Occipital lobe (tissue), 2 donors: ENCODE data around the gene SLC25A11. TPM values are rescaled to one million over a fixed set of nuclear protein-coding genes. Genes with fewer than 3 reads are reported as not detected.

Source experiments
- DNase-seq: peaks from one replicate; lab custom pipeline; 2025; lab: John Stamatoyannopoulos, UW
- total RNA-seq: library from RNA; depleted of rRNA; stranded (reverse); fragments of >200 nt; gene quantifications from one replicate; pipeline ENCODE4 v1.2.3, GENCODE V29; 2014

The SLC25A11 gene
- total RNA-seq, 1 donor from 2014 or later, result 44.6 TPM

- DNase-seq, result peak; percentile 98
Measured at GRCh38 chr17:4966844-4967538, 27.1 kb upstream of the SLC25A11 start.

GRCh38 chr17:4965311-4965986 is 25.6 kb upstream of the SLC25A11 start:
- no peak for DNase-seq

DNA sequence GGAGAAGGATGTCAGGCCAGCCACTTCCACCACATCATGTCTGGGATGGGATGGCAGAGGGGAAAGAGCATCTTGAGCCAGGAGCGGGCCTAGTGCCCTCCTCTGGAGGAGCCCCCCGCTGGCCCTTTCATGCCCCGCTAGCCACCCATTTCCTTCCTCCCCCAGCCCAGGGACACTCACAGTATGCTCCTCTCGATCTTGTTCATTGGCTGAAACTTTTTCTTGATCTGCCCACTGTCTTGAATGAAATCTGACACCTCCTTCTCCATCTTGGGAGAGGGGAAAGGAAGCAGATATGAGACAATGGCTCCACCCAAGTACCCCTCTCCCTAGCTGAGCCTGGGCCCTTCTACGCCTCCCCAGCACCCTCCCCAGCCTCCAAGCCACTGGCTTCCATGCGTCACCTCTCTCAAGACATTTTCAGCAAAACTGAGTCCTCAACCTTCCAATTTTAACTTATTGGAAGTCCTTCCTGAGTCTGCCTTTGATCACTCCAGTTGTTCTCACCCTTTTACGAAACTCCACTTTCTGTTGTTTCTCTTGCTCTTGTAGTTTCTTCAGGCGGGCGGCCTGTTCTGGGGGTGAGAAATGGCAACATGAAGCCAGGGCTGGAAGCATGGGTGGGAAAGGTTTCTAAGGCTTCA is 20.6 kb upstream of the SLC25A11 start:
- no peak for DNase-seq

DNA sequence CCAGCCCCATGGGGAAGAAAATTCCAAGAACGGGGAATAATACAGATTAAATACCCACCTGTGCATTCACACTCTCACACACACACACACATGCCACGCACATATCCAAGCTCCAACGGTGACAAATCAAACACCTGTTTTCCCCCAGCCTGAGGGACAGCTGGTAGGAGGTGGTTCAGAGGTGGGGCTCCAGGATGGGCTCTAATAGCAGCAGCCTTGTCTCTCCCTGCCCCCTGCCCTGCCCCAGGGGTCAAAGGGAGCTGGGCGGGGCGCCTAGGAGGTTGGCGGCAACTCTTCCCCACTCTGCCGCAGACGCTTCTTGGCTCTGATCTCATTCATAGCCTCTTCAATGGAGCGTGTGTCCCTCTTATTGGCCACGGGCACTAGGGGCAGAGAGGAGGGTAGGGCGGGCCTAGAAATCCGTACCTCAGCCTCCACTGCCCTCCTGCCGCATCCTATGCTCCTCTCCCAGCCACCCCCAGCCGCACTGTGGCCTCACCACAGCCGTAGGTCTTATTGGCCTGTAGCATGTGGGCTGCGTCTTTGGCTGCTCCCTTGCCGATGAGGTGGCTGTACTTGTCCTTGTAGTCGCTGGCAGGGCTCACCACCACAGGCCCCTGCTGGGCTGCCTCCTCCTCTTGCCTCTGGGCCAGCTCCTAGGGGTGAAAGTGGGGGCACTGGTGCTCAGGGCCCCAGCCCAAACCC is 19.6 kb upstream of the SLC25A11 start:
- no peak for DNase-seq

- DNase-seq, result no peak
Measured at GRCh38 chr17:4958102-4958501, 18.3 kb upstream of the SLC25A11 start.

DNA sequence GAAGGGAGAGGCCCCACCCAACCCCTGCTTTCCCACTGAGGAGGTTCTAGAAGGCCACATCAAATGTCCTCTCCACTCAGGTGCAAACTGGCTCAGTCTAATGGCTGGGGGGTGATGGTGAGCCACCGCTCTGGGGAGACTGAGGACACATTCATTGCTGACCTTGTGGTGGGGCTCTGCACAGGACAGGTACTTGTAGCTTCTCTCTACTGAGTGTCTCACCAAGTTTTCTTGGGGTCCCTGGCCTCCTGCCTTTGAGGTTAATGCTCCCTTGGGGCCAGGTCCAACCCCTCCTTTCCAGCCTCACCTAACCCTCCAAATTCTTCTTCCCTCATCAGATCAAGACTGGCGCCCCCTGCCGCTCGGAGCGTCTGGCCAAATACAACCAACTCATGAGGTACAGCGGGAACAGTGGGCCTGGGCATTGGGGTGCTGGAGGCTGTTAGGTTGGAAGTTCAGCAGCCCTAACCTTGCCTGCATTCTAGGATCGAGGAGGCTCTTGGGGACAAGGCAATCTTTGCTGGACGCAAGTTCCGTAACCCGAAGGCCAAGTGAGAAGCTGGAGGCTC is 16.7 kb upstream of the SLC25A11 start:
- DNase-seq, result no peak

DNA sequence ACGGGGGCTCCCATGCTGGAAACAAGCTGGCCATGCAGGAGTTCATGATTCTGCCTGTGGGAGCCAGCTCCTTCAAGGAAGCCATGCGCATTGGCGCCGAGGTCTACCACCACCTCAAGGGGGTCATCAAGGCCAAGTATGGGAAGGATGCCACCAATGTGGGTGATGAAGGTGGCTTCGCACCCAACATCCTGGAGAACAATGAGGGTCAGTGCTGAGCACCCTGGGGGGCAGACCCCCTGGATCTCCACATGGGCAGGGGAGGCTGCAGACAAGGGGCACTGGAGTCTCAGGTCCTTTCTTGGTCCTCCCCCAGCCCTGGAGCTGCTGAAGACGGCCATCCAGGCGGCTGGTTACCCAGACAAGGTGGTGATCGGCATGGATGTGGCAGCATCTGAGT is 15.2 kb upstream of the SLC25A11 start:
- DNase-seq, result no peak

DNA sequence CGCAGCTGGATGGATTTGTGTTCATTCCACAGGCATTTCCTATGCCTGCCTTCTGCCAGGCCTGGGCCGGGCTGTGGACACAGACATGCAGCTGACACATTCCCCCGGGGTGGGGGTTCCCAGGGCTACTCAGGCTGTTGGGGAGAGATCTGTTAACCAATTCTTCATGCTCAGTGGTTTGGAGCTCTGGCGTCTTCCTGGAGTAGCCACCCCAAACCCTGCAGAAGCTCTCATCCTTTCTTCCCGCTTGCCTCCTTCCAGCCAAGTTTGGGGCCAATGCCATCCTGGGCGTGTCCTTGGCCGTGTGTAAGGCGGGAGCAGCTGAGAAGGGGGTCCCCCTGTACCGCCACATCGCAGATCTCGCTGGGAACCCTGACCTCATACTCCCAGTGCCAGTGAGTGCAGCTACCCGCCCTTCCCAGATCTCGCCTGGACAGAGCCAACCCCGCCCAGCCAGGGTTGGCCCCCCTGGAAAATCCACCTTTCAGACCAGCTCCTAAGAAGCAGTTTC is 13.7 kb upstream of the SLC25A11 start:
- DNase-seq, result no peak

- DNase-seq, result no peak
Measured at GRCh38 chr17:4951486-4951885, 11.6 kb upstream of the SLC25A11 start.

- no peak for DNase-seq
Measured at GRCh38 chr17:4950746-4951204, 10.9 kb upstream of the SLC25A11 start, which contains the start of gene ENO3. Gene ENO3 (plus strand): TSS chr17:4951119. CDS start chr17:4951830, 711 bp downstream.

- DNase-seq, result no peak
Measured at GRCh38 chr17:4950075-4950745, 10.4 kb upstream of the SLC25A11 start.

DNA sequence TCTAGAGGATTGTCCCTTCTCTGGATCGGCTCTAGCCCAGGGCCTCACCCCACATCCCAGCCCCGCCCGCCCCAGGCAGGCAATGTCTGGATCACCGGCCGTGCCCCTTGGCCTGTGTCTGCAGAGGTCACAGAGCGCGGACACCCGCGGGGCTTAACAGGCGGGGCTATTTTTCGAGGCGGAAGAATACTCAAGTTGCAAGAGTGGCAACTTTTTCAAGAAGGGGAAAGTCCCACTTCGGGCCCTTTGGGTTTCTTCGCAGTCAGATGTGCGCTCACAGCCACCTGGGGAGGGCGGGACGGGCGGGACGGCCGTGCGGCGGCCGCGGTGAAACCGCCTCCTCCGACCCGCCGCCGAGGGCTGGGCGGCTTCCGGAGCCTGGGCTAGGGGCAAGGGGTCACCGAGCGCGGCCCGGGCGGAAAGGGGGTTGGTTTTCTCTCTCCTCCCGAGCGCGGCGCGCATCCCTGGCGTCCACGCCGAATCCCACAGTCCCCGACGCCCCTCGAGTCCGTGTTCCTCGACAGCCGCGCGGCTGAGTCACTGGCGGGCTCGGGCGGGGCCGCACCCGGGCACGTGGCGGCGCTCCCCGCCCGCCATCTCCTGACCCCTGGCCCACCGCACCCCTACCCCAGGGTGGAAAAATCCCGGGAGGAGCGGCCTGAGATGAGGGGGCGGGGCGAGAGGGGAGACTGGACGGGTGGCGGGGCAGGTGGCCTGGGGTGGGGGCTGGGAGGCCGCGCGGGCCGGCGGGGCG is 9.7 kb upstream of the SLC25A11 start:
- no peak for DNase-seq

GRCh38 chr17:4948931-4949320 is 9.1 kb upstream of the SLC25A11 start:
- DNase-seq, result peak; percentile 56

DNA sequence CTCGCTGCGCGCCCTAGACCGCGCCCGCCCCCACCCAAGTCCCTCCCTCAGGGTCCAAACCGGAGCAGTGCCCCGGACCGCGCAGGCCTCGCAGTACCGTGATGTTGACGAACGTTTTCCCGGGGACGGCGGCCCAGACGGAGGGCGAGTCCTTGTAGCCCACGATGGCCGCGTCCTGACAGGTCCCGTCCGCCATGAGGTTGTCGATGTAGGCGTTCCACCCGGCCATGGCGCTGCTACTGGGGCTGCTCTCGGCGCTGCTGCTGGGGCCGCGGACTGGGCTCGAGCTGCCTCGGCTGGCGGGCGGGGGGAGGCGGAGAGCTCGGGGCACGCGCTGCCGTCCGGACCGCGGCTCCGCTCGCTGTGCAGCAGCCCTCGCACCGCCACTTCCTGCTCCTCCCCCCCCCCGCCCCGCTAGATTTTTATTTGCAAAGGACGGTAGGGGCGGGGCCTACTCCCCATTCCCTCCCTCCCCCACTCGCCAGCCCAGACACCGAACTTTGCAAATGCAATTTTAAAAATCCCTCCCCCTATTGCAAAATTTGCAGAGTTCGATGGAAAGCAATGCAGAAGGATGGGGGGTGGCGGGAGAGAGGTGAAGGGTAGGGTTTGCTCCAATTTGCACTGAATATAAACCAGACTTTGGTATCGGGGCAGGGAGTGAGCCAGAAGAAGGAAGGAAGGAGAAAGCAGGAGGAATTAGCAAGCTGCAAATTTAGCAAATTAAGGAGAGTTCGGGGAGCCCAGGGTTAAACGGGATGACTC is 8.5 kb upstream of the SLC25A11 start, which contains the start of gene PFN1:
PFN1 (minus strand) TSS at position 365 of the 765 bp plus-strand sequence; CDS start at position 229, 136 bp downstream.
- DNase-seq, result peak; percentile 83

GRCh38 chr17:4947411-4948165 is 7.7 kb upstream of the SLC25A11 start:
- no peak for DNase-seq

DNA sequence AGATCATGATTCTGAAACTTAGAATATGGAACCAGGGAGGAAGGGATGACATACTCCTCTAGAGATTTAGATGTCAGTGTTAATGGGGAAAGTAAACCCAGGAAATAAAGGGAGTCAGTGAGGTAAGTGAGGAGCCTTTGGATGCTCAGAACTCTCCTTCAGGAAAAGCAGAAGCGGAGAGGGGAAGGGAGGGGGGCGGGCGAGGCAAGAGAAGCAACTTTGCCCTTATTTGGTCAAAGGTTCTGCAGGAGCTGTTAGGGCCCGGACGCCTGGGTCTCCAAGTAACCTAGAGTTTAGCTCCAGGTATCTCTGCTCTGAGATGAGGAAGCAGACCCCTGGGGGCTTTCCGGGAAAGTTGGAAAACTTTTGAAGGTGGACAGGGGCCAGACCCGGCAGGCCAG is 7.2 kb upstream of the SLC25A11 start:
- DNase-seq, result no peak

- DNase-seq, result no peak
Measured at GRCh38 chr17:4946312-4946976, 6.6 kb upstream of the SLC25A11 start.

DNA sequence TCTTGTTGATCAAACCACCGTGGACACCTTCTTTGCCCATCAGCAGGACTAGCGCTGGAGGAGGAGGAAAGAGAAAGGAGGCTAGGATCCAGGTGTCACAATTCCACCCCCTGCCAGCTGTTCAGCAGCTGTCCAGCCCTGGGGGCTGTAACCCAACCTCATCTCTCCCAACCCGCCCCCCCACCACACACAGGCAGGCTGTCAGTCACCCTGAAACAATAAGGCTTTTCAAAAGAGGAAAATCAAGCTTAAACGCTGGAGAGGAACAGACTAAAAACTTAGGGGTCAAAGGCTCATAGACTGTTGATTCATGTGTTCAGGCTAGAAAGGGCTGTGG is 6.1 kb upstream of the SLC25A11 start:
- no peak for DNase-seq
